Glutamatergic neuron (in vitro differentiated cells): Measurements from ENCODE around the gene NRIP2. TPM values are rescaled to one million over a fixed set of nuclear protein-coding genes. Genes with fewer than 3 reads are reported as not detected.
"Not testable (repeated sequence)": the region's sequence is repeated elsewhere in the genome, so short reads cannot be mapped to it uniquely, and the experiment has no call there.

Experiments used
- DNase-seq: peaks from one replicate; pipeline ENCODE4 v3.0.0; 2022
- H3K27ac Mint-ChIP-seq: one replicate; pipeline ENCODE4 v1.8.0; 2020; ENCODE audit warnings: mild to moderate bottlenecking, mixed read lengths, inconsistent platforms; ENCODE audit not compliant: unreplicated experiment
- H3K27me3 Mint-ChIP-seq: one replicate; pipeline ENCODE4 v1.8.0; 2020; ENCODE audit warnings: mild to moderate bottlenecking, moderate library complexity, mixed read lengths, inconsistent platforms; ENCODE audit not compliant: unreplicated experiment
- H3K36me3 Mint-ChIP-seq: one replicate; pipeline ENCODE4 v1.8.0; 2020; ENCODE audit warnings: mild to moderate bottlenecking, mixed read lengths, inconsistent platforms; ENCODE audit not compliant: unreplicated experiment
- H3K4me1 Mint-ChIP-seq: one replicate; pipeline ENCODE4 v1.8.0; 2020; ENCODE audit warnings: mild to moderate bottlenecking, low read depth, mixed read lengths, inconsistent platforms; ENCODE audit not compliant: unreplicated experiment
- H3K4me3 Mint-ChIP-seq: one replicate; pipeline ENCODE4 v1.8.0; 2020; ENCODE audit warnings: mild to moderate bottlenecking, mixed read lengths, inconsistent platforms; ENCODE audit not compliant: unreplicated experiment
- H3K9me3 Mint-ChIP-seq: one replicate; pipeline ENCODE4 v1.8.0; 2020; ENCODE audit warnings: mild to moderate bottlenecking, moderate library complexity, mixed read lengths, inconsistent platforms; ENCODE audit not compliant: unreplicated experiment
- total RNA-seq: library from RNA; stranded (reverse); fragmentation: NEBNext Ultra II Directional; extraction: Animal tissue kit (Norgen Biotek cat#: 25700); gene quantifications from one replicate; pipeline ENCODE4 v1.2.1, GENCODE V29; 2021; ENCODE audit not compliant: unreplicated experiment
- TF ChIP-seq, protein P1 (sequence below): fragments of 200-600 bp; sonication (generic); IDR thresholded peaks from one replicate; pipeline ENCODE4 v1.5.0; 2021; ENCODE audit not compliant: partially characterized antibody, unreplicated experiment

The NRIP2 gene
- total RNA-seq, 1 donor from 2014 or later: not detected

- Mint-ChIP-seq H3K4me1 (peaks cover 9% of the 10 kb centered on the region), H3K36me3 (no peaks in the 10 kb centered on the region), H3K27me3 (no peaks in the 10 kb centered on the region), H3K4me3 (peak overlapping the region; percentile 58), H3K27ac (no peak overlapping the region), H3K9me3 (peaks cover 6% of the 10 kb centered on the region)
- TF ChIP-seq, protein P1, sequence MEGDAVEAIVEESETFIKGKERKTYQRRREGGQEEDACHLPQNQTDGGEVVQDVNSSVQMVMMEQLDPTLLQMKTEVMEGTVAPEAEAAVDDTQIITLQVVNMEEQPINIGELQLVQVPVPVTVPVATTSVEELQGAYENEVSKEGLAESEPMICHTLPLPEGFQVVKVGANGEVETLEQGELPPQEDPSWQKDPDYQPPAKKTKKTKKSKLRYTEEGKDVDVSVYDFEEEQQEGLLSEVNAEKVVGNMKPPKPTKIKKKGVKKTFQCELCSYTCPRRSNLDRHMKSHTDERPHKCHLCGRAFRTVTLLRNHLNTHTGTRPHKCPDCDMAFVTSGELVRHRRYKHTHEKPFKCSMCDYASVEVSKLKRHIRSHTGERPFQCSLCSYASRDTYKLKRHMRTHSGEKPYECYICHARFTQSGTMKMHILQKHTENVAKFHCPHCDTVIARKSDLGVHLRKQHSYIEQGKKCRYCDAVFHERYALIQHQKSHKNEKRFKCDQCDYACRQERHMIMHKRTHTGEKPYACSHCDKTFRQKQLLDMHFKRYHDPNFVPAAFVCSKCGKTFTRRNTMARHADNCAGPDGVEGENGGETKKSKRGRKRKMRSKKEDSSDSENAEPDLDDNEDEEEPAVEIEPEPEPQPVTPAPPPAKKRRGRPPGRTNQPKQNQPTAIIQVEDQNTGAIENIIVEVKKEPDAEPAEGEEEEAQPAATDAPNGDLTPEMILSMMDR: no peak
- no peak for DNase-seq
These were observed 41.7 kb upstream of the NRIP2 start for GRCh38 chr12:2876431-2877046.

DNA sequence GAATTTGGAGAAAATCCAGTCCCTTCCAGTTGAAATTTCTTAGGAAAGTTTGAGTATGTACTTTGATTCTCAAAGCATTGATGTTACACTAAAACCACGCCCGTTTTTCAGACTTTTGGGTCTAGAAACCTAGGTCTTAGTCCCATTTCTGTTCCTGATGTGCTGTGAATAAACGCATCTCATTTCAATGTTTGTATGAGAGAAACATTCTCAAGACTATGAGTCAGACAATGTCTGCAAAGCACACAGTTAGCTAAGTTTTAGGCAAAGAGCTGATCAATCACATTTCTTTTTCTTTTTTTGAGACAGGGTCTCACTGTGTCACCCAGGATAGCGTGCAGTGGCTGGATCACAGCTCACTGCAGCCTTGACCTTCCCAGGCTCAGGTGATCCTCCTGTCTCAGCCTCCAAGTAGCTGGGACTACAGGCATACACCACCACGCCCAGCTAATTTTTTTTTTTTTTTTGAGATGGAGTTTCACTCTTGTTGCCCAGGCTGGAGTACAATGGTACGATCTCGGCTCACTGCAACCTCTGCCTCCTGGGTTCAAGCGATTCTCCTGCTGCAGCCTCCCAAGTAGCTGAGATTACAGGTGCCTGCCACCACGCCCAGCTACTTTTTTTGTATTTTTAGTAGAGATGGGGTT is 34.3 kb upstream of the NRIP2 start:
- H3K4me1 Mint-ChIP-seq, H3K9me3 Mint-ChIP-seq, H3K36me3 Mint-ChIP-seq, H3K4me3 Mint-ChIP-seq, H3K27me3 Mint-ChIP-seq, DNase-seq, H3K27ac Mint-ChIP-seq: not testable (repeated sequence)

GRCh38 chr12:2864198-2864597 is 29.4 kb upstream of the NRIP2 start:
- DNase-seq: no peak
- Mint-ChIP-seq H3K9me3 (peaks cover 2% of the 10 kb centered on the region), H3K4me1 (no peaks in the 10 kb centered on the region), H3K36me3 (no peaks in the 10 kb centered on the region), H3K4me3 (no peak overlapping the region), H3K27me3 (peaks cover 2% of the 10 kb centered on the region), H3K27ac (no peak overlapping the region)
- TF ChIP-seq, protein P1: no peak

DNA sequence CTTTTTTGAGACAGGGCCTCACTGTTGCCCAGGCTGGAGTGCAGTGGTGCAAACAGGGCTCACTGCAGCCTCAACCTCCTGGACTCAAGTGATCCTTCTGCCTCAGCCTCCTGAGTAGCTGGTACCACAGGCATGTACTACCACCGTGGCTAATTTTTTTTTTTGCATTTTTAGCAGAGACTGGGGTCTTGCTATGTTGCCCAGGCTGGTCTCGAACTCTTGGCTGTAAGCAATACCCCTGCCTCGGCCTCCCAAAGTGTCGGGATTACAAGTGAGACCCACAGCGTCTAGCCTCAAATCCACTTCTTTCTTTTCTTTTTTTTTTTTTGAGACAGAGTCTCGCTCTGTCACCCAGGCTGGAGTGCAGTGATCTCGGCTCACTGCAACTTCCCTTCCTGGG is 28.6 kb upstream of the NRIP2 start:
- not testable (repeated sequence) for H3K36me3 Mint-ChIP-seq, H3K27ac Mint-ChIP-seq

GRCh38 chr12:2862876-2863275 is 28.0 kb upstream of the NRIP2 start:
- Mint-ChIP-seq H3K27me3 (peaks cover 2% of the 10 kb centered on the region), H3K36me3 (no peaks in the 10 kb centered on the region), H3K4me1 (no peaks in the 10 kb centered on the region), H3K4me3 (no peak overlapping the region), H3K27ac (no peak overlapping the region), H3K9me3 (peaks cover 2% of the 10 kb centered on the region)
- TF ChIP-seq, protein P1: no peak
- DNase-seq: no peak

More for the DNA sequence above, 28.6 kb upstream of the NRIP2 start:
- H3K4me1 Mint-ChIP-seq, H3K27me3 Mint-ChIP-seq, H3K9me3 Mint-ChIP-seq, DNase-seq, H3K4me3 Mint-ChIP-seq: not testable (repeated sequence)

GRCh38 chr12:2860170-2860569 is 25.3 kb upstream of the NRIP2 start:
- no peak overlapping the region for H3K27ac Mint-ChIP-seq
- no peak overlapping the region for H3K4me3 Mint-ChIP-seq
- peaks cover 3% of the 10 kb centered on the region for H3K9me3 Mint-ChIP-seq
- DNase-seq: no peak
- H3K27me3 Mint-ChIP-seq: peaks cover 2% of the 10 kb centered on the region
- no peaks in the 10 kb centered on the region for H3K4me1 Mint-ChIP-seq
- H3K36me3 Mint-ChIP-seq: no peaks in the 10 kb centered on the region
- TF ChIP-seq, protein P1: no peak
